Esophagus muscularis mucosa (tissue), 3 donors: ENCODE results near the gene OR8S1.

Experiments
- POLR2A ChIP-seq: fragments of 450-650 bp; IDR thresholded peaks from one replicate; pipeline ENCODE4 v1.6.1; 2017; ENCODE audit warnings: antibody characterized with exemption, moderate library complexity, mild to moderate bottlenecking, low read depth
- POLR2AphosphoS5 ChIP-seq, 2 donors: sonication (generic); formaldehyde crosslinking; IDR thresholded peaks; one replicate each; pipeline ENCODE4 v1.6.1; 2017; ENCODE audit warnings: antibody characterized with exemption in 2 of 2
- TF ChIP-seq, protein P1 (sequence below), 3 experiments: fragments of 200-600 bp in 2 of 3; fragments of 450-650 bp in 1 of 3; sonication (generic) in 2 of 3; IDR thresholded peaks; one replicate each; pipeline ENCODE4 v1.5.1; 2017 to 2019; ENCODE audit warnings: antibody characterized with exemption in 3 of 3, mild to moderate bottlenecking in 2 of 3, moderate library complexity in 1 of 3

DNA sequence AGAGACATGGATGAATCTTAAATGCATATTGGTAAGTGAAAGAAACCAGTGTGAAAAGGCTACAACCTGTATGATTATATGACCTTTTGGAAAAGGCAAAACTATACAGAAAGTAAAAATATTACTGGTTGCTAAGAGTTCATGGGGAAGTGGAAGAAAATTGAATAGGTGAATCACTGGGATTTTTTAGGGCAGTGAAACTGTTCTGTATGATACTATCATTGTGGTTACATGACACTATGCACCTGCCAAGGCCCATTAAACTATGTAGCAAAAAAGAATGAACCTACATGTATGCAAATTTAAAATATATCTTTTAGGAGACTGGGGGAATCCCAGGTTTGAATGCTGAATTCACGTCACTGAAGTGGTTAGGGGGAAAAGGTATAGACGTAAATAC is 12.6 kb upstream of the OR8S1 start:
- TF ChIP-seq, protein P1, sequence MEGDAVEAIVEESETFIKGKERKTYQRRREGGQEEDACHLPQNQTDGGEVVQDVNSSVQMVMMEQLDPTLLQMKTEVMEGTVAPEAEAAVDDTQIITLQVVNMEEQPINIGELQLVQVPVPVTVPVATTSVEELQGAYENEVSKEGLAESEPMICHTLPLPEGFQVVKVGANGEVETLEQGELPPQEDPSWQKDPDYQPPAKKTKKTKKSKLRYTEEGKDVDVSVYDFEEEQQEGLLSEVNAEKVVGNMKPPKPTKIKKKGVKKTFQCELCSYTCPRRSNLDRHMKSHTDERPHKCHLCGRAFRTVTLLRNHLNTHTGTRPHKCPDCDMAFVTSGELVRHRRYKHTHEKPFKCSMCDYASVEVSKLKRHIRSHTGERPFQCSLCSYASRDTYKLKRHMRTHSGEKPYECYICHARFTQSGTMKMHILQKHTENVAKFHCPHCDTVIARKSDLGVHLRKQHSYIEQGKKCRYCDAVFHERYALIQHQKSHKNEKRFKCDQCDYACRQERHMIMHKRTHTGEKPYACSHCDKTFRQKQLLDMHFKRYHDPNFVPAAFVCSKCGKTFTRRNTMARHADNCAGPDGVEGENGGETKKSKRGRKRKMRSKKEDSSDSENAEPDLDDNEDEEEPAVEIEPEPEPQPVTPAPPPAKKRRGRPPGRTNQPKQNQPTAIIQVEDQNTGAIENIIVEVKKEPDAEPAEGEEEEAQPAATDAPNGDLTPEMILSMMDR (IDR thresholded peaks at IDR 0.05) = no peak
- TF ChIP-seq POLR2AphosphoS5 (IDR thresholded peaks at IDR 0.05) (no peak), POLR2A (no peak)
